Breast epithelium (tissue), 3 donors: ENCODE data around the gene CCDC9.

ENCODE experiments used
- CTCF ChIP-seq, 3 donors: fragments of 450-650 bp; IDR thresholded peaks; one replicate each; pipeline ENCODE4 v1.5.1; 2016 to 2017; ENCODE audit warnings: antibody characterized with exemption in 3 of 3, mild to moderate bottlenecking in 3 of 3, moderate library complexity in 3 of 3
- POLR2A ChIP-seq: fragments of 450-650 bp; IDR thresholded peaks from one replicate; pipeline ENCODE4 v1.6.1; 2016; ENCODE audit warnings: antibody characterized with exemption, mild to moderate bottlenecking, moderate library complexity

DNA sequence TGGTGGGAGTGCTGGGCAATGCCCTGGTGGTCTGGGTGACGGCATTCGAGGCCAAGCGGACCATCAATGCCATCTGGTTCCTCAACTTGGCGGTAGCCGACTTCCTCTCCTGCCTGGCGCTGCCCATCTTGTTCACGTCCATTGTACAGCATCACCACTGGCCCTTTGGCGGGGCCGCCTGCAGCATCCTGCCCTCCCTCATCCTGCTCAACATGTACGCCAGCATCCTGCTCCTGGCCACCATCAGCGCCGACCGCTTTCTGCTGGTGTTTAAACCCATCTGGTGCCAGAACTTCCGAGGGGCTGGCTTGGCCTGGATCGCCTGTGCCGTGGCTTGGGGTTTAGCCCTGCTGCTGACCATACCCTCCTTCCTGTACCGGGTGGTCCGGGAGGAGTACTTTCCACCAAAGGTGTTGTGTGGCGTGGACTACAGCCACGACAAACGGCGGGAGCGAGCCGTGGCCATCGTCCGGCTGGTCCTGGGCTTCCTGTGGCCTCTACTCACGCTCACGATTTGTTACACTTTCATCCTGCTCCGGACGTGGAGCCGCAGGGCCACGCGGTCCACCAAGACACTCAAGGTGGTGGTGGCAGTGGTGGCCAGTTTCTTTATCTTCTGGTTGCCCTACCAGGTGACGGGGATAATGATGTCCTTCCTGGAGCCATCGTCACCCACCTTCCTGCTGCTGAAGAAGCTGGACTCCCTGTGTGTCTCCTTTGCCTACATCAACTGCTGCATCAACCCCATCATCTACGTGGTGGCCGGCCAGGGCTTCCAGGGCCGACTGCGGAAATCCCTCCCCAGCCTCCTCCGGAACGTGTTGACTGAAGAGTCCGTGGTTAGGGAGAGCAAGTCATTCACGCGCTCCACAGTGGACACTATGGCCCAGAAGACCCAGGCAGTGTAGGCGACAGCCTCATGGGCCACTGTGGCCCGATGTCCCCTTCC, 63.9 kb downstream of the CCDC9 start:
- TF ChIP-seq POLR2A, result no peak
- TF ChIP-seq CTCF (IDR thresholded peaks at IDR 0.05), result no peak
